GM23338 (cell line): ENCODE results near the gene TOMM7. TPM values are rescaled to one million over a fixed set of nuclear protein-coding genes. Genes with fewer than 3 reads are reported as not detected.

Source experiments
- ATAC-seq: fragments of 200-7000 bp; cut with Tn5 transposase; 3 replicates; pipeline ENCODE4 v1.9.1; 2020
- DNase-seq: peaks from one replicate; pipeline ENCODE4 v3.0.0-alpha.2; 2015; ENCODE audit warnings: low spot score
- H2AFZ ChIP-seq: fragments of 200-600 bp; sonication (generic); 2 replicates; pipeline ENCODE4 v1.8.0; 2016; ENCODE audit warnings: antibody characterized with exemption, mild to moderate bottlenecking, moderate library complexity
- H3F3A ChIP-seq: fragments of 200-600 bp; sonication (generic); replicated peaks from 2 replicates; pipeline ENCODE4 v1.8.0; 2017; ENCODE audit warnings: antibody characterized with exemption, mixed run types, low read depth
- H3K27ac ChIP-seq: fragments of 200-600 bp; sonication (generic); 2 replicates; pipeline ENCODE4 v1.6.1; 2016; ENCODE audit warnings: low read depth
- H3K27me3 ChIP-seq: fragments of 200-600 bp; sonication (generic); 2 replicates; pipeline ENCODE4 v1.8.0; 2016; ENCODE audit warnings: mild to moderate bottlenecking, mixed run types, moderate library complexity; ENCODE audit not compliant: insufficient read depth
- H3K36me3 ChIP-seq: fragments of 200-600 bp; sonication (generic); 2 replicates; pipeline ENCODE4 v1.8.0; 2016; ENCODE audit warnings: mild to moderate bottlenecking; ENCODE audit not compliant: insufficient read depth
- H3K4me1 ChIP-seq: fragments of 200-600 bp; sonication (generic); 2 replicates; pipeline ENCODE4 v1.8.0; 2016; ENCODE audit warnings: mild to moderate bottlenecking, moderate library complexity; ENCODE audit not compliant: insufficient read depth
- H3K4me2 ChIP-seq: fragments of 200-600 bp; sonication (generic); 2 replicates; pipeline ENCODE4 v1.7.1; 2017; ENCODE audit warnings: mixed run types
- H3K4me3 ChIP-seq: fragments of 200-600 bp; sonication (generic); 2 replicates; pipeline ENCODE4 v1.6.1; 2016; ENCODE audit warnings: mixed run types
- H3K79me2 ChIP-seq: fragments of 200-600 bp; sonication (generic); replicated peaks from 2 replicates; pipeline ENCODE4 v1.8.0; 2017; ENCODE audit warnings: mild to moderate bottlenecking; ENCODE audit not compliant: insufficient read depth
- H3K9me2 ChIP-seq: fragments of 200-600 bp; sonication (generic); 2 replicates; pipeline ENCODE4 v1.8.0; 2017; ENCODE audit not compliant: insufficient read depth
- H4K20me1 ChIP-seq: fragments of 200-600 bp; sonication (generic); replicated peaks from 2 replicates; pipeline ENCODE4 v1.8.0; 2017; ENCODE audit warnings: mild to moderate bottlenecking; ENCODE audit not compliant: insufficient read depth
- H3K27ac Mint-ChIP-seq: 2 replicates; pipeline ENCODE4 v1.8.0; 2020; ENCODE audit warnings: inconsistent platforms, mild to moderate bottlenecking, moderate library complexity, mixed read lengths
- H3K27me3 Mint-ChIP-seq: 3 replicates; pipeline ENCODE4 v1.8.0; 2022; ENCODE audit warnings: low read depth, mild to moderate bottlenecking, moderate library complexity, mixed read lengths, inconsistent platforms; ENCODE audit not compliant: insufficient read depth, poor library complexity
- H3K36me3 Mint-ChIP-seq: 3 replicates; pipeline ENCODE4 v1.8.0; 2021; ENCODE audit warnings: low read depth, mild to moderate bottlenecking, inconsistent platforms, moderate library complexity, mixed read lengths
- H3K4me1 Mint-ChIP-seq: 3 replicates; pipeline ENCODE4 v1.8.0; 2020; ENCODE audit warnings: mild to moderate bottlenecking, inconsistent platforms, mixed read lengths
- H3K4me3 Mint-ChIP-seq: 3 replicates; pipeline ENCODE4 v1.8.0; 2021; ENCODE audit warnings: moderate library complexity, mild to moderate bottlenecking, inconsistent platforms, mixed read lengths
- H3K9me3 Mint-ChIP-seq: 3 replicates; pipeline ENCODE4 v1.8.0; 2020; ENCODE audit warnings: moderate library complexity, mild to moderate bottlenecking, inconsistent platforms, mixed read lengths
- CREB1 ChIP-seq: fragments of 250-450 bp; sonication (Bioruptor Pico); IDR thresholded peaks from 2 replicates; pipeline ENCODE4 v1.5.0; 2020; ENCODE audit warnings: low read depth, mild to moderate bottlenecking, moderate library complexity
- EZH2 ChIP-seq: fragments of 200-600 bp; sonication (generic); IDR thresholded peaks from one replicate; pipeline ENCODE4 v1.8.0; 2017; ENCODE audit warnings: antibody characterized with exemption, mild to moderate bottlenecking, low read depth; ENCODE audit not compliant: unreplicated experiment
- EZH2phosphoT487 ChIP-seq: fragments of 200-600 bp; sonication (generic); IDR thresholded peaks from one replicate; pipeline ENCODE4 v1.8.1; 2018; ENCODE audit warnings: antibody characterized with exemption; ENCODE audit not compliant: unreplicated experiment
- JUNB ChIP-seq: IDR thresholded peaks from one replicate; pipeline ENCODE4 v1.6.1; 2016; ENCODE audit warnings: antibody characterized with exemption; ENCODE audit not compliant: unreplicated experiment
- NANOG ChIP-seq: IDR thresholded peaks from 2 replicates; pipeline ENCODE4 v1.6.1; 2016; ENCODE audit warnings: antibody characterized with exemption, borderline replicate concordance
- POLR2AphosphoS5 ChIP-seq: IDR thresholded peaks from 2 replicates; pipeline ENCODE4 v1.6.1; 2016; ENCODE audit warnings: antibody characterized with exemption, low read depth
- STAT1 ChIP-seq: IDR thresholded peaks from one replicate; pipeline ENCODE4 v1.6.1; 2016; ENCODE audit warnings: antibody characterized with exemption; ENCODE audit not compliant: unreplicated experiment
- ZNF114 ChIP-seq: fragments of 250-450 bp; sonication (Bioruptor Pico); IDR thresholded peaks from 2 replicates; pipeline ENCODE4 v1.5.0; 2020; ENCODE audit warnings: mild to moderate bottlenecking, moderate library complexity
- ZNF331 ChIP-seq: fragments of 250-450 bp; sonication (Bioruptor Pico); IDR thresholded peaks from 2 replicates; pipeline ENCODE4 v1.5.0; 2020; ENCODE audit warnings: low read depth, mild to moderate bottlenecking, moderate library complexity
- polyA plus RNA-seq: library from polyadenylated mRNA; unstranded; fragments of >200 nt; fragmentation: Nextera tagmentation; extraction: Ambion mirVana; gene quantifications from 2 replicates; pipeline ENCODE4 v1.2.1, GENCODE V29; 2016
- total RNA-seq: library from RNA; depleted of rRNA; stranded (reverse); fragments of >200 nt; shearing (Covaris generic); gene quantifications from 2 replicates; pipeline ENCODE4 v1.2.3, GENCODE V29; 2014
- TF ChIP-seq, protein P1 (sequence below): fragments of 250-450 bp; sonication (Bioruptor Pico); IDR thresholded peaks from 2 replicates; pipeline ENCODE4 v1.5.0; 2020; ENCODE audit warnings: mild to moderate bottlenecking, moderate library complexity
- TF ChIP-seq, protein P2 (sequence below): IDR thresholded peaks from one replicate; pipeline ENCODE4 v1.6.1; 2018; ENCODE audit warnings: antibody characterized with exemption; ENCODE audit not compliant: unreplicated experiment
- TF ChIP-seq, protein P3 (sequence below): IDR thresholded peaks from 2 replicates; pipeline ENCODE4 v1.6.1; 2016; ENCODE audit warnings: antibody characterized with exemption
- TF ChIP-seq, protein P4 (sequence below), 2 experiments: fragments of 200-600 bp in 1 of 2; sonication (generic) in 1 of 2; conservative IDR thresholded peaks; 2 replicates each; pipeline versions ENCODE4 v1.5.1 to v1.6.1; 2016 to 2017; ENCODE audit warnings: antibody characterized with exemption in 2 of 2, low read depth in 2 of 2, mild to moderate bottlenecking in 2 of 2, moderate library complexity in 1 of 2

Gene TOMM7
- total and polyA plus RNA-seq, 2 experiments from 2014 or later: 164 to 920 TPM

DNA sequence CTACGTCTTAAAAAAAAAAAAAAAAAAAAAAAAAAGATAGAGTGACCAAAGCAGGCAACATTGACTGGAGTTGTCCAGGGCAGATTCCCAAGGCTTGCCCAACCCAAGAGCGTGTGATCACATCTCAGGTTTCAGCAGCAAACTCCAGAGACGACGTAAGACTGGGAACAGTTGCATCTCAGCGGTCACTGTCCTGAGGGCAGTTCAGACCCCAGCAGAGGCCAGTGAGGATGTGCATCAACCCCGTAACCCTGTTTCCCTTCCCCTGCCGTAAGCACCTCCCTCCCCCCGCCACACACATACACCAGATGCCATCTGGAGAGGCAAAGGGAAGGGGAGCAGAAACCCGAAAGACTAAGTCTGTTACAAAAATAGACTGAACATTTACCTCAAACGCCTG lies 19.3 kb upstream of the TOMM7 start:
- peaks cover 16% of the 10 kb centered on the region for H3K4me1 ChIP-seq
- H3K79me2 ChIP-seq: no peaks in the 10 kb centered on the region
- Mint-ChIP-seq H3K27ac (peak overlapping the region; percentile 85), H3K36me3 (no peaks in the 10 kb centered on the region; the same call in 2 of the 3 replicates), H3K4me1 (peaks cover 21% of the 10 kb centered on the region), H3K27me3 (peaks cover 8% of the 10 kb centered on the region), H3K9me3 (peaks cover 6% of the 10 kb centered on the region; the same call in 1 of the 3 replicates), H3K4me3 (no peak overlapping the region)
- no peaks in the 10 kb centered on the region for H3K36me3 ChIP-seq
- peak overlapping the region; percentile 75 for H3K27ac ChIP-seq
- H3K4me2 ChIP-seq: peak overlapping the region; percentile 31
- DNase-seq: peak; percentile 40
- no peaks in the 10 kb centered on the region for H3K27me3 ChIP-seq
- no peaks in the 10 kb centered on the region for H4K20me1 ChIP-seq
- no peak for TF ChIP-seq ZNF331 (CRISPR knock-in tag)
- TF ChIP-seq JUNB: no peak
- TF ChIP-seq NANOG: no peak
- no peak for TF ChIP-seq STAT1
- no peak for TF ChIP-seq EZH2phosphoT487
- no peak for TF ChIP-seq POLR2AphosphoS5
- TF ChIP-seq, protein P1, sequence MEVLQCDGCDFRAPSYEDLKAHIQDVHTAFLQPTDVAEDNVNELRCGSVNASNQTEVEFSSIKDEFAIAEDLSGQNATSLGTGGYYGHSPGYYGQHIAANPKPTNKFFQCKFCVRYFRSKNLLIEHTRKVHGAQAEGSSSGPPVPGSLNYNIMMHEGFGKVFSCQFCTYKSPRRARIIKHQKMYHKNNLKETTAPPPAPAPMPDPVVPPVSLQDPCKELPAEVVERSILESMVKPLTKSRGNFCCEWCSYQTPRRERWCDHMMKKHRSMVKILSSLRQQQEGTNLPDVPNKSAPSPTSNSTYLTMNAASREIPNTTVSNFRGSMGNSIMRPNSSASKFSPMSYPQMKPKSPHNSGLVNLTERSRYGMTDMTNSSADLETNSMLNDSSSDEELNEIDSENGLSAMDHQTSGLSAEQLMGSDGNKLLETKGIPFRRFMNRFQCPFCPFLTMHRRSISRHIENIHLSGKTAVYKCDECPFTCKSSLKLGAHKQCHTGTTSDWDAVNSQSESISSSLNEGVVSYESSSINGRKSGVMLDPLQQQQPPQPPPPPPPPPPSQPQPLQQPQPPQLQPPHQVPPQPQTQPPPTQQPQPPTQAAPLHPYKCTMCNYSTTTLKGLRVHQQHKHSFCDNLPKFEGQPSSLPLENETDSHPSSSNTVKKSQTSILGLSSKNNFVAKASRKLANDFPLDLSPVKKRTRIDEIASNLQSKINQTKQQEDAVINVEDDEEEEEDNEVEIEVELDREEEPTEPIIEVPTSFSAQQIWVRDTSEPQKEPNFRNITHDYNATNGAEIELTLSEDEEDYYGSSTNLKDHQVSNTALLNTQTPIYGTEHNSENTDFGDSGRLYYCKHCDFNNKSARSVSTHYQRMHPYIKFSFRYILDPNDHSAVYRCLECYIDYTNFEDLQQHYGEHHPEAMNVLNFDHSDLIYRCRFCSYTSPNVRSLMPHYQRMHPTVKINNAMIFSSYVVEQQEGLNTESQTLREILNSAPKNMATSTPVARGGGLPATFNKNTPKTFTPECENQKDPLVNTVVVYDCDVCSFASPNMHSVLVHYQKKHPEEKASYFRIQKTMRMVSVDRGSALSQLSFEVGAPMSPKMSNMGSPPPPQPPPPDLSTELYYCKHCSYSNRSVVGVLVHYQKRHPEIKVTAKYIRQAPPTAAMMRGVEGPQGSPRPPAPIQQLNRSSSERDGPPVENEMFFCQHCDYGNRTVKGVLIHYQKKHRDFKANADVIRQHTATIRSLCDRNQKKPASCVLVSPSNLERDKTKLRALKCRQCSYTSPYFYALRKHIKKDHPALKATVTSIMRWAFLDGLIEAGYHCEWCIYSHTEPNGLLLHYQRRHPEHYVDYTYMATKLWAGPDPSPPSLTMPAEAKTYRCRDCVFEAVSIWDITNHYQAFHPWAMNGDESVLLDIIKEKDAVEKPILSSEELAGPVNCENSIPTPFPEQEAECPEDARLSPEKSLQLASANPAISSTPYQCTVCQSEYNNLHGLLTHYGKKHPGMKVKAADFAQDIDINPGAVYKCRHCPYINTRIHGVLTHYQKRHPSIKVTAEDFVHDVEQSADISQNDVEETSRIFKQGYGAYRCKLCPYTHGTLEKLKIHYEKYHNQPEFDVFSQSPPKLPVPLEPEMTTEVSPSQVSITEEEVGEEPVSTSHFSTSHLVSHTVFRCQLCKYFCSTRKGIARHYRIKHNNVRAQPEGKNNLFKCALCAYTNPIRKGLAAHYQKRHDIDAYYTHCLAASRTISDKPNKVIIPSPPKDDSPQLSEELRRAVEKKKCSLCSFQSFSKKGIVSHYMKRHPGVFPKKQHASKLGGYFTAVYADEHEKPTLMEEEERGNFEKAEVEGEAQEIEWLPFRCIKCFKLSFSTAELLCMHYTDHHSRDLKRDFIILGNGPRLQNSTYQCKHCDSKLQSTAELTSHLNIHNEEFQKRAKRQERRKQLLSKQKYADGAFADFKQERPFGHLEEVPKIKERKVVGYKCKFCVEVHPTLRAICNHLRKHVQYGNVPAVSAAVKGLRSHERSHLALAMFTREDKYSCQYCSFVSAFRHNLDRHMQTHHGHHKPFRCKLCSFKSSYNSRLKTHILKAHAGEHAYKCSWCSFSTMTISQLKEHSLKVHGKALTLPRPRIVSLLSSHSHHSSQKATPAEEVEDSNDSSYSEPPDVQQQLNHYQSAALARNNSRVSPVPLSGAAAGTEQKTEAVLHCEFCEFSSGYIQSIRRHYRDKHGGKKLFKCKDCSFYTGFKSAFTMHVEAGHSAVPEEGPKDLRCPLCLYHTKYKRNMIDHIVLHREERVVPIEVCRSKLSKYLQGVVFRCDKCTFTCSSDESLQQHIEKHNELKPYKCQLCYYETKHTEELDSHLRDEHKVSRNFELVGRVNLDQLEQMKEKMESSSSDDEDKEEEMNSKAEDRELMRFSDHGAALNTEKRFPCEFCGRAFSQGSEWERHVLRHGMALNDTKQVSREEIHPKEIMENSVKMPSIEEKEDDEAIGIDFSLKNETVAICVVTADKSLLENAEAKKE (CRISPR knock-in tag): no peak
- TF ChIP-seq ZNF114 (CRISPR knock-in tag): no peak
- TF ChIP-seq, protein P2, sequence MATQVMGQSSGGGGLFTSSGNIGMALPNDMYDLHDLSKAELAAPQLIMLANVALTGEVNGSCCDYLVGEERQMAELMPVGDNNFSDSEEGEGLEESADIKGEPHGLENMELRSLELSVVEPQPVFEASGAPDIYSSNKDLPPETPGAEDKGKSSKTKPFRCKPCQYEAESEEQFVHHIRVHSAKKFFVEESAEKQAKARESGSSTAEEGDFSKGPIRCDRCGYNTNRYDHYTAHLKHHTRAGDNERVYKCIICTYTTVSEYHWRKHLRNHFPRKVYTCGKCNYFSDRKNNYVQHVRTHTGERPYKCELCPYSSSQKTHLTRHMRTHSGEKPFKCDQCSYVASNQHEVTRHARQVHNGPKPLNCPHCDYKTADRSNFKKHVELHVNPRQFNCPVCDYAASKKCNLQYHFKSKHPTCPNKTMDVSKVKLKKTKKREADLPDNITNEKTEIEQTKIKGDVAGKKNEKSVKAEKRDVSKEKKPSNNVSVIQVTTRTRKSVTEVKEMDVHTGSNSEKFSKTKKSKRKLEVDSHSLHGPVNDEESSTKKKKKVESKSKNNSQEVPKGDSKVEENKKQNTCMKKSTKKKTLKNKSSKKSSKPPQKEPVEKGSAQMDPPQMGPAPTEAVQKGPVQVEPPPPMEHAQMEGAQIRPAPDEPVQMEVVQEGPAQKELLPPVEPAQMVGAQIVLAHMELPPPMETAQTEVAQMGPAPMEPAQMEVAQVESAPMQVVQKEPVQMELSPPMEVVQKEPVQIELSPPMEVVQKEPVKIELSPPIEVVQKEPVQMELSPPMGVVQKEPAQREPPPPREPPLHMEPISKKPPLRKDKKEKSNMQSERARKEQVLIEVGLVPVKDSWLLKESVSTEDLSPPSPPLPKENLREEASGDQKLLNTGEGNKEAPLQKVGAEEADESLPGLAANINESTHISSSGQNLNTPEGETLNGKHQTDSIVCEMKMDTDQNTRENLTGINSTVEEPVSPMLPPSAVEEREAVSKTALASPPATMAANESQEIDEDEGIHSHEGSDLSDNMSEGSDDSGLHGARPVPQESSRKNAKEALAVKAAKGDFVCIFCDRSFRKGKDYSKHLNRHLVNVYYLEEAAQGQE: no peak
- TF ChIP-seq, protein P3, sequence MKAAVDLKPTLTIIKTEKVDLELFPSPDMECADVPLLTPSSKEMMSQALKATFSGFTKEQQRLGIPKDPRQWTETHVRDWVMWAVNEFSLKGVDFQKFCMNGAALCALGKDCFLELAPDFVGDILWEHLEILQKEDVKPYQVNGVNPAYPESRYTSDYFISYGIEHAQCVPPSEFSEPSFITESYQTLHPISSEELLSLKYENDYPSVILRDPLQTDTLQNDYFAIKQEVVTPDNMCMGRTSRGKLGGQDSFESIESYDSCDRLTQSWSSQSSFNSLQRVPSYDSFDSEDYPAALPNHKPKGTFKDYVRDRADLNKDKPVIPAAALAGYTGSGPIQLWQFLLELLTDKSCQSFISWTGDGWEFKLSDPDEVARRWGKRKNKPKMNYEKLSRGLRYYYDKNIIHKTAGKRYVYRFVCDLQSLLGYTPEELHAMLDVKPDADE: no peak
- TF ChIP-seq EZH2: no peak
- TF ChIP-seq, protein P4, sequence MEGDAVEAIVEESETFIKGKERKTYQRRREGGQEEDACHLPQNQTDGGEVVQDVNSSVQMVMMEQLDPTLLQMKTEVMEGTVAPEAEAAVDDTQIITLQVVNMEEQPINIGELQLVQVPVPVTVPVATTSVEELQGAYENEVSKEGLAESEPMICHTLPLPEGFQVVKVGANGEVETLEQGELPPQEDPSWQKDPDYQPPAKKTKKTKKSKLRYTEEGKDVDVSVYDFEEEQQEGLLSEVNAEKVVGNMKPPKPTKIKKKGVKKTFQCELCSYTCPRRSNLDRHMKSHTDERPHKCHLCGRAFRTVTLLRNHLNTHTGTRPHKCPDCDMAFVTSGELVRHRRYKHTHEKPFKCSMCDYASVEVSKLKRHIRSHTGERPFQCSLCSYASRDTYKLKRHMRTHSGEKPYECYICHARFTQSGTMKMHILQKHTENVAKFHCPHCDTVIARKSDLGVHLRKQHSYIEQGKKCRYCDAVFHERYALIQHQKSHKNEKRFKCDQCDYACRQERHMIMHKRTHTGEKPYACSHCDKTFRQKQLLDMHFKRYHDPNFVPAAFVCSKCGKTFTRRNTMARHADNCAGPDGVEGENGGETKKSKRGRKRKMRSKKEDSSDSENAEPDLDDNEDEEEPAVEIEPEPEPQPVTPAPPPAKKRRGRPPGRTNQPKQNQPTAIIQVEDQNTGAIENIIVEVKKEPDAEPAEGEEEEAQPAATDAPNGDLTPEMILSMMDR (conservative IDR thresholded peaks at IDR 0.05; ENCODE audit: low read depth in 2 of 2): no peak
- no peak for TF ChIP-seq CREB1 (CRISPR knock-in tag)
- no peak overlapping the region for H3K4me3 ChIP-seq
- H3K9me2 ChIP-seq: no peaks in the 10 kb centered on the region
- peak overlapping the region; percentile 0; the same call in 1 of the 2 replicates for H2AFZ ChIP-seq
- no peaks in the 10 kb centered on the region for H3F3A ChIP-seq
- ATAC-seq: peak; percentile 54
